PC-9 (cell line): ENCODE data around the gene GPATCH3. TPM values are rescaled to one million over a fixed set of nuclear protein-coding genes. Genes with fewer than 3 reads are reported as not detected.

Experiments used
- BruUV-seq: library from RNA; stranded (reverse); fragments of 400-500 nt; replicated peaks from 2 replicates; lab custom pipeline; 2021; lab: Mats Ljungman, UMichigan
- CTCF ChIA-PET: fragments of 300-600 bp; sonication (Branson Sonifier 250); formaldehyde crosslinking; loops from one replicate; lab custom pipeline; 2022; ENCODE audit warnings: antibody characterized with exemption; lab: Charles Lee
- POLR2A ChIA-PET: fragments of 300-600 bp; sonication (Branson Sonifier 250); formaldehyde crosslinking; loops from one replicate; lab custom pipeline; 2022; ENCODE audit warnings: antibody characterized with exemption; ENCODE audit not compliant: unreplicated experiment; lab: Charles Lee
- DNase-seq, 2 experiments: peaks; one replicate each; pipeline versions ENCODE4 v3.0.0 to v3.0.0-alpha.2; 2015 to 2022; ENCODE audit warnings: mixed read lengths in 1 of 2
- H2AFZ ChIP-seq: fragments of 200-600 bp; sonication (generic); 2 replicates; pipeline ENCODE4 v1.8.1; 2017; ENCODE audit warnings: antibody characterized with exemption
- H3F3A ChIP-seq: fragments of 200-600 bp; sonication (generic); 2 replicates; pipeline ENCODE4 v1.8.1; 2017; ENCODE audit warnings: antibody characterized with exemption, mild to moderate bottlenecking, low read depth; ENCODE audit not compliant: insufficient read depth
- H3K27ac ChIP-seq: fragments of 200-600 bp; sonication (generic); 2 replicates; pipeline ENCODE4 v1.6.1; 2016; ENCODE audit warnings: mixed run types
- H3K27me3 ChIP-seq: fragments of 200-600 bp; sonication (generic); 2 replicates; pipeline ENCODE4 v1.6.1; 2016; ENCODE audit warnings: low read depth, mixed run types; ENCODE audit not compliant: insufficient read depth
- H3K36me3 ChIP-seq: fragments of 200-600 bp; sonication (generic); 2 replicates; pipeline ENCODE4 v1.6.1; 2016; ENCODE audit warnings: low read depth, mixed run types
- H3K4me1 ChIP-seq: fragments of 200-600 bp; sonication (generic); replicated peaks from 2 replicates; pipeline ENCODE4 v1.6.1; 2016; ENCODE audit warnings: mixed run types; ENCODE audit not compliant: insufficient read depth
- H3K4me2 ChIP-seq: fragments of 200-600 bp; sonication (generic); 2 replicates; pipeline ENCODE4 v1.6.1; 2017; ENCODE audit warnings: mixed run types
- H3K4me3 ChIP-seq: fragments of 200-600 bp; sonication (generic); 2 replicates; pipeline ENCODE4 v1.6.1; 2016; ENCODE audit warnings: mixed run types
- H3K79me2 ChIP-seq: fragments of 200-600 bp; sonication (generic); 2 replicates; pipeline ENCODE4 v1.6.1; 2017; ENCODE audit warnings: low read depth, mixed run types
- H3K9me2 ChIP-seq: fragments of 200-600 bp; sonication (generic); 2 replicates; pipeline ENCODE4 v1.8.1; 2017; ENCODE audit warnings: mild to moderate bottlenecking; ENCODE audit not compliant: insufficient read depth
- H3K9me3 ChIP-seq: fragments of 200-600 bp; sonication (generic); 2 replicates; pipeline ENCODE4 v1.8.1; 2016; ENCODE audit warnings: low read depth; ENCODE audit not compliant: insufficient read depth
- H4K20me1 ChIP-seq: fragments of 200-600 bp; sonication (generic); 2 replicates; pipeline ENCODE4 v1.8.1; 2017; ENCODE audit not compliant: insufficient read depth
- CTCF ChIP-seq: fragments of 200-600 bp; sonication (generic); conservative IDR thresholded peaks from 2 replicates; pipeline ENCODE4 v1.6.1; 2017; ENCODE audit warnings: mixed run types, antibody characterized with exemption, mild to moderate bottlenecking, moderate library complexity
- EZH2 ChIP-seq: fragments of 200-600 bp; sonication (generic); IDR thresholded peaks from 2 replicates; pipeline ENCODE4 v1.8.0; 2017; ENCODE audit warnings: antibody characterized with exemption, low read depth
- intact Hi-C: fragments of 100-400 bp; cut with micrococcal nuclease; formaldehyde crosslinking; loops from one replicate; pipeline ENCODE4 v1.10.0; 2022; ENCODE audit not compliant: unreplicated experiment
- total RNA-seq: library from RNA; stranded (reverse); gene quantifications from 2 replicates; pipeline ENCODE4 v1.2.3, GENCODE V29; 2021

GPATCH3 gene
- total RNA-seq, 1 experiment from 2014 or later = 13.1 TPM

- BruUV-seq = no TSS peak
- POLR2A ChIA-PET = no interaction called here
- Histone ChIP-seq H3K9me3 (no peaks in the 10 kb centered on the region), H4K20me1 (peaks cover 12% of the 10 kb centered on the region), H2AFZ (no peak overlapping the region), H3K36me3 (no peaks in the 10 kb centered on the region), H3K4me1 (no peaks in the 10 kb centered on the region), H3K27ac (no peak overlapping the region), H3K27me3 (no peaks in the 10 kb centered on the region), H3K4me3 (no peak overlapping the region), H3K79me2 (0 out of 2 replicates have a peak, but pooled peaks cover 10% of the 10 kb centered on the region), H3K4me2 (no peak overlapping the region), H3F3A (peaks cover 6% of the 10 kb centered on the region; the same call in 1 of the 2 replicates), H3K9me2 (no peaks in the 10 kb centered on the region)
- no peak for DNase-seq
- TF ChIP-seq CTCF (no peak), EZH2 (no peak)
- CTCF ChIA-PET = no interaction called here
- intact Hi-C loops = no loop called here
Measured at GRCh38 chr1:26941311-26941710, 41.0 kb upstream of the GPATCH3 start.

GRCh38 chr1:26938659-26939025 is 38.4 kb upstream of the GPATCH3 start:
- Histone ChIP-seq H3K27me3 (no peaks in the 10 kb centered on the region), H3K36me3 (no peaks in the 10 kb centered on the region), H2AFZ (no peak overlapping the region), H3K4me1 (no peaks in the 10 kb centered on the region), H3K4me3 (no peak overlapping the region), H3K27ac (no peak overlapping the region), H3K79me2 (0 out of 2 replicates have a peak, but pooled peaks cover 12% of the 10 kb centered on the region), H3K4me2 (no peak overlapping the region), H3F3A (no peaks in the 10 kb centered on the region; the same call in 1 of the 2 replicates), H3K9me2 (no peaks in the 10 kb centered on the region), H4K20me1 (peaks cover 12% of the 10 kb centered on the region), H3K9me3 (no peaks in the 10 kb centered on the region)
- intact Hi-C loops = no loop called here
- DNase-seq = no peak
- no TSS peak for BruUV-seq
- POLR2A ChIA-PET = no interaction called here
- CTCF ChIA-PET = no interaction called here
- TF ChIP-seq CTCF = no peak
- TF ChIP-seq EZH2 = no peak

- intact Hi-C loops = no loop called here
- Histone ChIP-seq H3K36me3 (no peaks in the 10 kb centered on the region), H3K4me1 (no peaks in the 10 kb centered on the region), H3K27ac (no peak overlapping the region), H3F3A (no peaks in the 10 kb centered on the region; the same call in 1 of the 2 replicates), H3K9me3 (no peaks in the 10 kb centered on the region), H2AFZ (no peak overlapping the region), H3K79me2 (0 out of 2 replicates have a peak, but pooled peaks cover 12% of the 10 kb centered on the region), H3K9me2 (no peaks in the 10 kb centered on the region), H3K27me3 (no peaks in the 10 kb centered on the region), H4K20me1 (peaks cover 12% of the 10 kb centered on the region), H3K4me3 (no peak overlapping the region), H3K4me2 (no peak overlapping the region)
- DNase-seq = no peak
- TF ChIP-seq EZH2 = no peak
- TF ChIP-seq CTCF = no peak
- BruUV-seq = no TSS peak
- CTCF ChIA-PET = no interaction called here
- POLR2A ChIA-PET = no interaction called here
Measured at GRCh38 chr1:26938004-26938658, 37.9 kb upstream of the GPATCH3 start.
